Adrenal gland (tissue), 12 donors: Measurements from ENCODE around the gene PRSS22. TPM values are rescaled to one million over a fixed set of nuclear protein-coding genes. Genes with fewer than 3 reads are reported as not detected.

ENCODE experiments used
- DNase-seq, 7 donors: peaks; one replicate each; pipeline ENCODE4 v3.0.0-alpha.2; 2019 to 2020
- H3K27ac ChIP-seq, 5 donors: fragments of 200-600 bp; sonication (generic) in 4 of 5; 1 replicate in 3 of 5; 2 replicates in 2 of 5; pipeline versions ENCODE4 v1.5.1 to v1.8.0; 2016 to 2020; ENCODE audit warnings: mild to moderate bottlenecking in 1 of 5
- H3K27me3 ChIP-seq: fragments of 200-600 bp; 2 replicates; pipeline ENCODE4 v1.8.0; 2021
- H3K36me3 ChIP-seq, 2 donors: fragments of 200-600 bp; replicated peaks in 1 of 2; 1 replicate in 1 of 2; 2 replicates in 1 of 2; pipeline versions ENCODE4 v1.5.1 to v1.8.0; 2018 to 2022
- H3K4me1 ChIP-seq, 2 donors: fragments of 200-600 bp; replicated peaks in 1 of 2; 1 replicate in 1 of 2; 2 replicates in 1 of 2; pipeline versions ENCODE4 v1.5.1 to v1.8.0; 2018 to 2021
- H3K4me3 ChIP-seq, 4 donors: fragments of 200-600 bp; sonication (generic) in 3 of 4; one replicate each; pipeline ENCODE4 v1.5.1; 2016 to 2018
- H3K9me3 ChIP-seq, 3 donors: fragments of 200-600 bp; sonication (generic) in 1 of 3; replicated peaks in 1 of 3; 1 replicate in 2 of 3; 2 replicates in 1 of 3; pipeline versions ENCODE4 v1.5.1 to v1.8.0; 2016 to 2021
- POLR2A ChIP-seq, 2 donors: fragments of 450-650 bp; IDR thresholded peaks; one replicate each; pipeline ENCODE4 v1.6.1; 2017; ENCODE audit warnings: antibody characterized with exemption in 2 of 2, mild to moderate bottlenecking in 2 of 2, moderate library complexity in 1 of 2
- WGBS, 4 donors: extraction: QIAGEN DNeasy Blood & Tissue Kit in 2 of 4; methylation state at CpG; one replicate each; pipeline versions ENCODE4 v1.1.5 to v1.1.7; 2013 to 2017; 5-methylcytosine and 5-hydroxymethylcytosine counted together
- intact Hi-C, 2 donors: fragments of 100-400 bp; cut with DNase I; formaldehyde crosslinking; loops; one replicate each; pipeline versions ENCODE4 v1.14.1 to v1.15.0; 2022 to 2023
- polyA plus RNA-seq, 3 donors: library from polyadenylated mRNA; stranded (reverse); fragments of 200-250 nt in 2 of 3; fragments of 350-450 nt in 1 of 3; fragmentation: Illumina TruSeq in 1 of 3; extraction: RNeasy Lipid Tissue Mini Kit (QIAGEN cat#74804) in 1 of 3; gene quantifications; one replicate each; pipeline ENCODE4 v1.2.3, GENCODE V29; 2013 to 2014
- total RNA-seq, 9 donors: library from RNA; depleted of rRNA in 4 of 9; stranded (reverse); fragments of >200 nt in 4 of 9; fragments of 120-200 nt in 1 of 9; fragmentation: NEBNext Ultra II Directional in 1 of 9; extraction: Animal tissue kit (Norgen Biotek cat#: 25700) in 1 of 9; gene quantifications; one replicate each; pipeline versions ENCODE4 v1.1.0 to v1.2.4, GENCODE V29; 2013 to 2023
- TF ChIP-seq, protein P1 (sequence below), 6 experiments: fragments of 450-650 bp in 4 of 6; fragments of 200-600 bp in 2 of 6; sonication (generic) in 1 of 6; IDR thresholded peaks; 1 replicate in 5 of 6; 2 replicates in 1 of 6; pipeline versions ENCODE4 v1.5.1 to v1.8.0; 2016 to 2021; ENCODE audit warnings: antibody characterized with exemption in 6 of 6, mild to moderate bottlenecking in 2 of 6, moderate library complexity in 1 of 6
- donor health status: healthy with polysubstance abuse.
- donor health status: Bipolar disorder and iron deficiency.
- donor health status: DM: yes; HTN: yes; CAD: no.
- donor health status: DM: no; HTN: no; CAD: no.
- donor health status: DM: no; HTN: no; CAD: no.
- donor health status: DM: yes; HTN: yes; CAD: no.

The PRSS22 gene
- total and polyA plus RNA-seq, 12 donors: 0.07 to 0.41 (median 0.32) TPM; not detected in 9

DNA sequence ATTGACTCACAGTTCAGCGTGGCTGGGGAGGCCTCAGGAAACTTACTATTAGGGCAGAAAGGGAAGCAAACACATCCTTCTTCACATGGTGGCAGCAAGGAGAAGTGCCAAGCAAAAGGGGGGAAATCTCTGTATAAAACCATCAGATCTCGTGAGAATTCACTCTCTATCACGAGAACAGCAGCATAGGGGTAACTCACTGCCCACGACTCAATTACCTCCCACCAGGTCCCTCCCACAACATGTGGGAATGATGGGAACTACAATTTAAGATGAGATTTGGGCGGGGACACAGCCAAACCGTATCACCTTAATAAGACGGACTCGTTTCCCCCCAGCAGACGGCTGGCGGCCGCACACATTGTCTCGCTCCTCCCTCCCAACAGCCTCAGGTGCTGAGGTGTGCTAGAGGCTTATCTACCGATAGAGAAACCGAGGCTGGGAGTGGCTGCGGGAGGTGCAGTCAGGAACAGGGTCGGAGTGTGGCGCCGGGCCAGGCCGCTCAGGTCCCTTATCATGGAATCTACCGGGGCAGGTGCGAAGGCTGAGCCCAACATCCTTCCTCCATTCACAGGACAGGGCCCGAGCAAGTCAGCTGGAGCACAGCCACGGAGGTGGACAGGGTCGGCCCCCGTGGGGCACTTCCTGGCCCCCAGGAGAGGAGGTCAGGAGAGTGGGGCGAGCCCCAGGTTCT, 32.8 kb downstream of the PRSS22 start:
- no peak for DNase-seq
- TF ChIP-seq, protein P1, sequence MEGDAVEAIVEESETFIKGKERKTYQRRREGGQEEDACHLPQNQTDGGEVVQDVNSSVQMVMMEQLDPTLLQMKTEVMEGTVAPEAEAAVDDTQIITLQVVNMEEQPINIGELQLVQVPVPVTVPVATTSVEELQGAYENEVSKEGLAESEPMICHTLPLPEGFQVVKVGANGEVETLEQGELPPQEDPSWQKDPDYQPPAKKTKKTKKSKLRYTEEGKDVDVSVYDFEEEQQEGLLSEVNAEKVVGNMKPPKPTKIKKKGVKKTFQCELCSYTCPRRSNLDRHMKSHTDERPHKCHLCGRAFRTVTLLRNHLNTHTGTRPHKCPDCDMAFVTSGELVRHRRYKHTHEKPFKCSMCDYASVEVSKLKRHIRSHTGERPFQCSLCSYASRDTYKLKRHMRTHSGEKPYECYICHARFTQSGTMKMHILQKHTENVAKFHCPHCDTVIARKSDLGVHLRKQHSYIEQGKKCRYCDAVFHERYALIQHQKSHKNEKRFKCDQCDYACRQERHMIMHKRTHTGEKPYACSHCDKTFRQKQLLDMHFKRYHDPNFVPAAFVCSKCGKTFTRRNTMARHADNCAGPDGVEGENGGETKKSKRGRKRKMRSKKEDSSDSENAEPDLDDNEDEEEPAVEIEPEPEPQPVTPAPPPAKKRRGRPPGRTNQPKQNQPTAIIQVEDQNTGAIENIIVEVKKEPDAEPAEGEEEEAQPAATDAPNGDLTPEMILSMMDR (IDR thresholded peaks at IDR 0.05): no peak
- TF ChIP-seq POLR2A (IDR thresholded peaks at IDR 0.05): no peak
- Histone ChIP-seq H3K27ac (no peak overlapping the region), H3K27me3 (no peaks in the 10 kb centered on the region), H3K4me3 (no peak overlapping the region), H3K36me3 (no peaks in the 10 kb centered on the region), H3K4me1 (no peaks in the 10 kb centered on the region), H3K9me3 (no peaks in the 10 kb centered on the region)
- 70 to 79% (median 75%) methylated on average over 19 to 26 of the region's 26 CpGs for WGBS, 4 donors
- intact Hi-C loops: no loop called here

DNA sequence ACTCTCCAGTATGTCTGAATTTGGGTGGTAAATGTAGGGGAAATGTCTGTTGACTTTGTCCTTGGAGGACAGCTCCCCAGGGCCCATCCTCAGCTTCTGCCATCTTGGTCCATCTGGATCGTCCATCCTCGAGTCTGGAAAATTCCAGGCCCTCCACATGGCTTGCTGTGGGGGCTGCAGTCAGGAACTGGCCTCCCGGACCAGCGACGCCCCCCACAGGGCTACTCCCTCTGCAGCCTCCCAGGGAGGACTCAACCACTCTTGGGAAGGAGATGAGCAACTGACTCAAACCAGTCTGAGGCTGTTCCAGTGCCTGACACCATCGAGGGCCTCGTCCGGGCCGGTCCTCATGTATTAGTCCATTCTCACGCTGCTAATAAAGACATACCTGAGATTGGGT, 33.3 kb downstream of the PRSS22 start:
- Histone ChIP-seq H3K36me3 (no peaks in the 10 kb centered on the region), H3K9me3 (no peaks in the 10 kb centered on the region), H3K4me1 (no peaks in the 10 kb centered on the region), H3K27me3 (no peaks in the 10 kb centered on the region), H3K4me3 (no peak overlapping the region), H3K27ac (no peak overlapping the region)
- DNase-seq: no peak
- intact Hi-C loops: no loop called here
- WGBS, 4 donors: 77 to 84% (median 80%) methylated on average over 7 to 10 of the region's 10 CpGs
- TF ChIP-seq, protein P1 (IDR thresholded peaks at IDR 0.05): no peak
- TF ChIP-seq POLR2A (IDR thresholded peaks at IDR 0.05): no peak

DNA sequence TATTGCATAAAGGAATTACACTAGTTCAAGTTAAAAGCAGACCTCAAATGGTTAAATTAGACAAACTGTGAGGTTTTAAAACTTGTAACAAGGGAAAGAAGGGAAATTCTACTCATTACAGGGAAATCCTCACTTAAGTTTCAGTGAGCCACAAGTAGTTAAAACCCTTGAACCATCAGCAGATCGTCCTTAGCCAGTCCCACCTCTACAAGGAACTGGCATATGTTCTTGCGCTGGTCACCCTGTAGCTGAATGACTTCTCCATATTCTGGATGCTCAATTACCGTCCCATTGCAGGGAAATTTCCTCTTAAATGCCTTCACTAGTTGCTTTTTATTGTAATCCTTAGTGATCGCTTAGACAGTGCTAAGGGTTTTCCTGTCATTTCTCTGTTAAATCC, 35.5 kb downstream of the PRSS22 start:
- 55 to 71% (median 62%) methylated on average over 4 of the region's 4 CpGs for WGBS, 4 donors
- H3K36me3 ChIP-seq: no peaks in the 10 kb centered on the region
- no peaks in the 10 kb centered on the region for H3K27me3 ChIP-seq
- intact Hi-C loops: no loop called here
- TF ChIP-seq, protein P1 (IDR thresholded peaks at IDR 0.05): no peak
- TF ChIP-seq POLR2A (IDR thresholded peaks at IDR 0.05): no peak
- DNase-seq: no peak
- no peak overlapping the region for H3K27ac ChIP-seq
- H3K9me3 ChIP-seq: no peaks in the 10 kb centered on the region
- no peak overlapping the region for H3K4me3 ChIP-seq
- H3K4me1 ChIP-seq: no peaks in the 10 kb centered on the region

DNA sequence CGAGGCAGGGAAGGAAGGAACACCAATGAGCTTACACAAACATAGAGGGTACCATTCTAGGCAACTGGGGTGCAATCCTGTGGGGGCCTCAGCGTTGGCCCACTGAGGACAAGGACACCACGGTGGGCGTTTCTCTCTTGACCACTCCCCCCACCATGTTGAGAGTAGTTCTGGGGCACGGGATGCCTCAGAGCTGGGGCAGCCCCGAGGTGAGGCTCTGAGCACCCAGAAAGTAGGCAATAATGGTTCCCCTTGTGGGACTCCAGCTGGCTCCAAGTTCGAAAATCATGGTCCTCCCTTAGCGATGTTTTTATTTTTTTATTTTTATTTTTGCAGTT, 35.8 kb downstream of the PRSS22 start:
- no peak overlapping the region for H3K27ac ChIP-seq
- H3K36me3 ChIP-seq: no peaks in the 10 kb centered on the region
- no peaks in the 10 kb centered on the region for H3K4me1 ChIP-seq
- no peaks in the 10 kb centered on the region for H3K27me3 ChIP-seq
- peak in 1 of 7 donors; percentile 2 for DNase-seq
- intact Hi-C loops: no loop called here
- no peaks in the 10 kb centered on the region for H3K9me3 ChIP-seq
- 64 to 75% (median 72%) methylated on average over 8 of the region's 8 CpGs for WGBS, 4 donors
- TF ChIP-seq, protein P1 (IDR thresholded peaks at IDR 0.05): no peak
- TF ChIP-seq POLR2A (IDR thresholded peaks at IDR 0.05): no peak
- no peak overlapping the region for H3K4me3 ChIP-seq
